Measurements from ENCODE around the gene SUV39H1.
"Not testable (repeated sequence)": the region's sequence is repeated elsewhere in the genome, so short reads cannot be mapped to it uniquely, and the experiment has no call there.

- not testable (repeated sequence) for TF ChIP-seq CTCF (IDR thresholded peaks at IDR 0.05); EZH2 (IDR thresholded peaks at IDR 0.05; ENCODE audit: borderline replicate concordance, insufficient read depth, low read depth, low read length, poor library complexity, severe bottlenecking)
Observed at GRCh38 chrX:48654746-48655145, 41.8 kb upstream of the SUV39H1 start.
